SU-DHL-6 (cell line): ENCODE measurements around the gene MT1B.

Experiments
- H2AFZ ChIP-seq: fragments of 200-600 bp; sonication (generic); 2 replicates; pipeline ENCODE4 v1.6.1; 2014; ENCODE audit warnings: low read depth, mild to moderate bottlenecking, moderate library complexity, mixed read lengths, antibody characterized with exemption, low read length; ENCODE audit not compliant: severe bottlenecking
- H3F3A ChIP-seq: fragments of 200-600 bp; shearing (Covaris generic); 2 replicates; pipeline ENCODE4 v1.6.0; 2016; ENCODE audit warnings: antibody characterized with exemption, mild to moderate bottlenecking; ENCODE audit not compliant: insufficient read depth
- H3K27ac ChIP-seq: fragments of 200-600 bp; sonication (generic); 2 replicates; pipeline ENCODE4 v1.5.1; 2016; ENCODE audit warnings: low read depth, mild to moderate bottlenecking, low read length, moderate library complexity, mixed read lengths
- H3K27me3 ChIP-seq: fragments of 200-600 bp; sonication (generic), shearing (Covaris generic); 2 replicates; pipeline ENCODE4 v1.6.0; 2014; ENCODE audit warnings: mild to moderate bottlenecking, low read length
- H3K36me3 ChIP-seq: fragments of 200-600 bp; sonication (generic); 2 replicates; pipeline ENCODE4 v1.6.1; 2014; ENCODE audit warnings: mild to moderate bottlenecking, low read length, mixed read lengths
- H3K4me2 ChIP-seq: fragments of 300-600, 200-600 bp; shearing (Covaris generic), sonication (generic); 2 replicates; pipeline ENCODE4 v1.6.0; 2014; ENCODE audit warnings: low read length, low read depth, mild to moderate bottlenecking; ENCODE audit not compliant: poor library complexity, severe bottlenecking
- H3K4me3 ChIP-seq: fragments of 200-600 bp; sonication (generic); 2 replicates; pipeline ENCODE4 v1.5.1; 2014; ENCODE audit warnings: antibody characterized with exemption, low read length, mild to moderate bottlenecking, mixed read lengths; ENCODE audit not compliant: insufficient read depth, poor library complexity, severe bottlenecking
- H3K79me2 ChIP-seq: fragments of 200-600 bp; sonication (generic); 2 replicates; pipeline ENCODE4 v1.6.1; 2014; ENCODE audit warnings: mild to moderate bottlenecking, low read length, moderate library complexity; ENCODE audit not compliant: insufficient read depth
- H3K9ac ChIP-seq: fragments of 200-600 bp; sonication (generic); 2 replicates; pipeline ENCODE4 v1.7.0; 2014; ENCODE audit warnings: mild to moderate bottlenecking, low read length
- H3K9me2 ChIP-seq: fragments of 200-600 bp; sonication (generic); replicated peaks from 2 replicates; pipeline ENCODE4 v1.6.1; 2014; ENCODE audit warnings: low read length; ENCODE audit not compliant: insufficient read depth
- H3K9me3 ChIP-seq: fragments of 200-600 bp; sonication (generic); 2 replicates; pipeline ENCODE4 v1.6.1; 2014; ENCODE audit warnings: low read length, mixed read lengths; ENCODE audit not compliant: insufficient read depth
- H4K20me1 ChIP-seq: fragments of 200-600 bp; sonication (generic); 2 replicates; pipeline ENCODE4 v1.6.1; 2014; ENCODE audit warnings: low read depth, mild to moderate bottlenecking, antibody characterized with exemption, low read length, moderate library complexity, mixed read lengths
- CTCF ChIP-seq: fragments of 200-600 bp; sonication (generic); IDR thresholded peaks from one replicate; pipeline ENCODE4 v1.5.1; 2017; ENCODE audit warnings: antibody characterized with exemption, mild to moderate bottlenecking, low read length, moderate library complexity; ENCODE audit not compliant: insufficient read depth, poor library complexity, severe bottlenecking
- EZH2phosphoT487 ChIP-seq: fragments of 200-600 bp; sonication (generic), shearing (Covaris generic); conservative IDR thresholded peaks from 2 replicates; pipeline ENCODE4 v1.6.1; 2018; ENCODE audit warnings: mild to moderate bottlenecking, antibody characterized with exemption, low read length, moderate library complexity, mixed read lengths

MT1B gene

GRCh38 chr16:56695246-56695645, 43.6 kb downstream of the MT1B start:
- H3K27me3 ChIP-seq: no peaks in the 10 kb centered on the region
- no peaks in the 10 kb centered on the region for H3K79me2 ChIP-seq
- no peaks in the 10 kb centered on the region for H3F3A ChIP-seq
- H3K36me3 ChIP-seq: no peaks in the 10 kb centered on the region
- no peak overlapping the region for H3K4me2 ChIP-seq
- no peaks in the 10 kb centered on the region for H3K9me3 ChIP-seq
- H3K9me2 ChIP-seq: no peaks in the 10 kb centered on the region
- no peak overlapping the region for H2AFZ ChIP-seq
- no peak overlapping the region for H3K27ac ChIP-seq
- no peak for TF ChIP-seq CTCF
- TF ChIP-seq EZH2phosphoT487: no peak
- H3K4me3 ChIP-seq: no peak overlapping the region
- no peaks in the 10 kb centered on the region for H4K20me1 ChIP-seq
- H3K9ac ChIP-seq: no peak overlapping the region

- no peak overlapping the region for H3K9ac ChIP-seq
- no peaks in the 10 kb centered on the region for H3K9me2 ChIP-seq
- H3K79me2 ChIP-seq: no peaks in the 10 kb centered on the region
- H4K20me1 ChIP-seq: no peaks in the 10 kb centered on the region
- no peak overlapping the region for H2AFZ ChIP-seq
- H3K27me3 ChIP-seq: no peaks in the 10 kb centered on the region
- H3K4me2 ChIP-seq: no peak overlapping the region
- no peak overlapping the region for H3K4me3 ChIP-seq
- H3K9me3 ChIP-seq: no peaks in the 10 kb centered on the region
- no peaks in the 10 kb centered on the region for H3F3A ChIP-seq
- no peak for TF ChIP-seq CTCF
- TF ChIP-seq EZH2phosphoT487: no peak
- no peaks in the 10 kb centered on the region for H3K36me3 ChIP-seq
- H3K27ac ChIP-seq: no peak overlapping the region
Measured at GRCh38 chr16:56697456-56698155, 45.9 kb downstream of the MT1B start.

GRCh38 chr16:56700195-56700594, 48.5 kb downstream of the MT1B start:
- H3K79me2 ChIP-seq: no peaks in the 10 kb centered on the region
- H3K27ac ChIP-seq: no peak overlapping the region
- no peaks in the 10 kb centered on the region for H3K9me3 ChIP-seq
- H3K27me3 ChIP-seq: no peaks in the 10 kb centered on the region
- no peaks in the 10 kb centered on the region for H3K9me2 ChIP-seq
- H2AFZ ChIP-seq: no peak overlapping the region
- H4K20me1 ChIP-seq: no peaks in the 10 kb centered on the region
- H3K9ac ChIP-seq: no peak overlapping the region
- TF ChIP-seq EZH2phosphoT487 (no peak), CTCF (no peak)
- H3K36me3 ChIP-seq: no peaks in the 10 kb centered on the region
- no peak overlapping the region for H3K4me2 ChIP-seq
- H3F3A ChIP-seq: no peaks in the 10 kb centered on the region
- no peak overlapping the region for H3K4me3 ChIP-seq
